Ramos (cell line): ENCODE measurements around the gene RNASE13.

ENCODE experiments used
- in situ Hi-C: fragments of 300-500 bp; cut with MboI; formaldehyde crosslinking; loops from one replicate; pipeline ENCODE4 v1.14.3; 2022; ENCODE audit warnings: low sequenced_read_pairs; ENCODE audit not compliant: unreplicated experiment

Gene RNASE13

DNA sequence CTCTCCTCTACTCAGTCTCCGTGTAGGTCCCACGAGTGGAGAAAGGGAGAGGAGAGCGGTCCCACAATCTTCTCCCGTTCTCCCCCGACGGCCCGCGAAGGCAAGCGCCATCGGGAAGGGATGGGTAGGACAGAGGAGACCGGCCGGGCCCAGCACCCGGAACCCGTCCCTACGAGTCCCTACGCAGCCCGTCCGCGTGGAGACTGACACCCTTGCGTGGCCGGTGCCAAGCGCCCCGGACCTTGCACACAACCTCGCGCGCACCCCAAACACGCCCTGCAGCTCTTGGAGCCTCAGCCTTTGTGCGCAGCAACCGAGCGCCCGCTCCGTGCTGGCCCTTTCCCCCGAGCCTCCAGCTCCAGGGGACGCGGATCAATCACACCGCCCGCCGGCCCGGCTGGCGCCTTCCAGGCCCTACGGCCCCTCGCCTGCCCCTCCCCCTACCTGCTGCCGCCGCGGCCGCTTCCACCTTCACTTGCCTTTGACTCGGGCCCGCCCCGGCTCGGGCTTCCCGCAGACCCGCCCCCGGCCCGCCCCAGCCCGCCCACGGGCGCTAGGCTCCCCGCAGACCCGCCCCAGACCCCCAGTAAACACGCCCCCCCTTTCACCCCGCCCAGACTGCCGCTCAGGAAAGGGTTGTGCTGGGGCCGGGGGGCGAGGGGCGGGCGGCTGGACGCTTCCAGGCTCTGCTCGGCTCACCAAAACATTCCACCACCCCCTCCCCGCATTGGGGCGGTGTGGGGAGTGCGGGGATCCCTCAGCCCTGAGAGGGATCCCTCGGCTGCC is 9.8 kb downstream of the RNASE13 start, which contains the start of gene NDRG2:
Gene NDRG2 (minus strand): TSS at position 477 of the 786 bp plus-strand sequence. CDS start 1,746 bp downstream, outside the sequence.
- in situ Hi-C loops: no loop called here

DNA sequence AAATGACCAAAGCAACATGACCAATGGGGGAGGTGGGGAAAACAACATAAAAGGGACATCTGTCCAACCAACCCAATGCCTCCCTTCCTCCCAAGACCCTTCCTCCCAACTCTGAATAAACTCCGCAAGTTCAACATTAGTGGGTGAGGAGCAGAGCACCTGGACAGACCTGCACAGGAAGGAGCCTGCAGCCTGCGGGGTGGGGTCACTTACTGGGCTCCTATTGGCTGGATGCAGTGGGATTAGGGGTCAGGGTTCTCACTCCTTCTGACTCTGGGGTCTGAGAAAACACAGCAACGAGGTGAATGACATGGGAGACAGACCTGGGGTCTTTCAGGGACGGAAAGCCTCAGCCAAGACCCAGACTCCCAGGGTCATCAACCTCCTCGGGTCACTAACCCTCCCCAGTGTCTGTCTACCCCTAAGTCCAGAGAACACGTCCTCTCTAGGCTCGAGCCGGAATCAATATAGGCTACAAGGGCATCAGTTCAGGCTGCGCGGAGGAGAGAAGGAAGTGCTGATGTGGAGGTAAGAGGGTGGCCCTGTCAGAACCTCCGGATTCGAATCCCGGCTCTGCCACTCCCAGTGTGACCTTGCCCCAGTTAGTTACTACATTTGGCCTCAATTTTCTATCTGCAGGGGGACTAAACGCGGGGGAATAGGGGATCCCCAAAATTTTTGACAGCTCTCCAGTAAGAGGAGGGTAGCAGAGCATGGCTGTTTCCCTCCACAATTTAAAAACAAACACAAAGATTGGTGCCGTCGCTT is 10.6 kb downstream of the RNASE13 start:
- in situ Hi-C loops: no loop called here

DNA sequence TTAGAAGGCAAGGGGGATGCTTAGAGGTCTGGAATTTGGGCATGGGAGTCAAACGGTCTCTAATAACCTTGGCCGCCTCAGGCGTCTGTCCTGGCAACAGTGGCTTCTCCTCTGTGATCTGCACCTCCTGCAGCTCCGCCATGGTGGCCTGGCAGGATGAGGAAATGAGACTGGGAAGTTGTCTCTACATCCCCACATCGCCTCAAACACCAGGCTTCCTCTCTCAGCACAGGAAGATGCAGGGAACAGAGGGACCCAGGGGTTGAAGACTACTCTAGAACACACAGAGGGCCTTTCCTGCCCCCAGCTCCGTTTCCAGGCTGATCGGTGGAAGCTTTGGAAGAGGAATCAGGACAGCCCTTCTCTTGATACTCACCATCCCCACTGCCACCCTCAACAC is 11.4 kb downstream of the RNASE13 start:
- in situ Hi-C loops: no loop called here

DNA sequence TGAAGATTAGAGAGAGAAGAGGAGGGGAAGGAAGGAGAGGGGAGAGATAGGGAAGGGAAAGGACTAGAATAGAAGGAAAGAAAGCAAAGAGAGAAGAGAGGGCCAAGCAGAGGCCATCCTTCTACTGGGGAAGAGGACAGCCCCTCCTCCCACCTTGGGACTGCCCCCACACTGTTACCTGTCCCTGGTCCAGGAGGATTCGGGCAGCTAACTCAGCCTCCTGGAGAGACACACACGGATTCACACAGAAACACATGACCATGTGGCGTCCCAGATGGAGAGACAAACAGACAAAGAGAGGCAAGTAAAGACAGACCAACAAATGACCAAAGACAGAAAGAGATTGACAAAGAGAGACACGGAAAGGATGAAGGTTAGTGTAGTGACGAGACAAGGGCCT is 11.9 kb downstream of the RNASE13 start:
- in situ Hi-C loops: no loop called here

DNA sequence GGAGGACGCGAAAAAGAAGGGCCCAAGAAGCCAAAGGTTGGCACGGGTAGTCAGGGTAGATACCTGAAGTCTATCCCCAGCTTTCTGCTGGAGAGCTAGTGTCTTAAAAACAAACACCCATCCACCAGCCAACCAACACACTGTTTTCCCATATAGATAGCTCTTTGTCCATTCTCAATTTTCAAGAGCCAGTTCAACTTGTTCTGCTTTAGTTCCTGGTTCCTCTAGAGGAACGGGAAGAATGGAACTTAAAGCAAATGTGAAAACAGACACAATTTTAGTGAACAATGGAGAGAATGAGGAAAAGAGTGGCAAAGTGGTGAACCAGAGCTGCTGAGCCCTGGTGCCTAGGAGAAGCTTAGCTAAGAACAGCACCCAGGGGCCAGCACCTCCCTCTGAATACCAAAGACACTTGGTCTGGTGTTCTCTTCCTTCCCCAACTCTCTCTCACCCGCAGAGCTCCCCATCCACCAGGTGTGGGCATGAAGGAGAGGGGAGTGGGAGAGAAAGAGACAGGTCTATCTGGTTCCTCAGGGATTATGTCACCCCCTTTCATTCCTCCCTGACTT is 13.5 kb downstream of the RNASE13 start:
- in situ Hi-C loops: no loop called here

DNA sequence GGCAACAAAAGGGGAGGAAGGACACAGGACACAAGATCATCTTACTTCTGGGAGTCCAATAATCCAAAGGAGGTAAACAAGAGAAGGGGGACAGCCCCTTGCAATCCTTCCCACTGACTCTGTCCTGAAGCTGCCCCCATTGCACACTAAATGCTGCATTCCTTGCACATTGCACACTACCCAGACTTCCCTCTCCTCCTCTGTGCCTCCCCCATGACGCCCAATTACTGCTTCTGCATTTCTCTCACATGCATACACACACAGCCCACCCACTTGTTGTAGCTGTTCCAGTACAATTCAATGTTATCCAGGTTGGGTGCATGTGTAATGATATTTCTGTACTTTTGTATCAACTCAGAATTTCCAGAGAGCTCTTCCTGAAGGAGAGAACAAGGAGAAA is 15.2 kb downstream of the RNASE13 start:
- in situ Hi-C loops: no loop called here

DNA sequence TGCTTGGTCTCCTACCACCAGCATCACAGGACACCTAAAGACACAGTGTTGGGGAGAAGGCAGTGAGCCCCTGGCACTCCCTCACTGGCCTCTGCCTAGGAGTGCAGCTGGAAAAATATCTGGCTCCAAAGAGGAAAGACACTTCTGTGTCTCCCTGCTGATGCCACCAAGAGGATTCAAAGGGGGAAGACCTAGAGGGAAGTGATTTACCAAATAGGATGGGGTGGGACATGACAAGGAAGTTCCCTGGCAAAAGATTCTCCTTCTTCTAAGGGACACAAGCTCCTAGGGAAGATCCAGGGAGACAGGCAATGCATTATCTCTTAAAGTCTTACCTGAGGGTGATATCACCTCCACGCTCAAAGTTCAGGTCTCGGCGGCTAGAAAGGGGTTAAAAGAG is 15.8 kb downstream of the RNASE13 start:
- in situ Hi-C loops: no loop called here

DNA sequence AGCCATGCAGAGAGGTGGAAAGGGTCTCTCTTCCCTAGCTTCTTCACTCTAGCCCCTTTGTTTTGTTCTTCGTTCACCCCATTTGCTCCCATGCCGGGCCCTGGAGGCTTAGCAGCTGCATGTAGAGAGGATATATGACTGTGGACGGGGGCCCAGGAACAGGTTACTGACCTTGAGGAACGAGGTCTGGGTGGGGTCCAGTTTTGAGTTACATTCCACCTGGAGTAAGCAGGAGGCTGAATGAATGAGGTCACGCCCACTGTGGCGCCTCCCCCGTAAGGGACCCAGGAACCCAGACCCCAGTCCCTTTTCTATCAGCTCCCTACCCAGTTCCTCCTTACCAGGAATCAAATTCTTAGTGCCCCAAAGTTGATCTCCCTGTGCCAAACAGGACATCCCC is 16.3 kb downstream of the RNASE13 start:
- in situ Hi-C loops: no loop called here

DNA sequence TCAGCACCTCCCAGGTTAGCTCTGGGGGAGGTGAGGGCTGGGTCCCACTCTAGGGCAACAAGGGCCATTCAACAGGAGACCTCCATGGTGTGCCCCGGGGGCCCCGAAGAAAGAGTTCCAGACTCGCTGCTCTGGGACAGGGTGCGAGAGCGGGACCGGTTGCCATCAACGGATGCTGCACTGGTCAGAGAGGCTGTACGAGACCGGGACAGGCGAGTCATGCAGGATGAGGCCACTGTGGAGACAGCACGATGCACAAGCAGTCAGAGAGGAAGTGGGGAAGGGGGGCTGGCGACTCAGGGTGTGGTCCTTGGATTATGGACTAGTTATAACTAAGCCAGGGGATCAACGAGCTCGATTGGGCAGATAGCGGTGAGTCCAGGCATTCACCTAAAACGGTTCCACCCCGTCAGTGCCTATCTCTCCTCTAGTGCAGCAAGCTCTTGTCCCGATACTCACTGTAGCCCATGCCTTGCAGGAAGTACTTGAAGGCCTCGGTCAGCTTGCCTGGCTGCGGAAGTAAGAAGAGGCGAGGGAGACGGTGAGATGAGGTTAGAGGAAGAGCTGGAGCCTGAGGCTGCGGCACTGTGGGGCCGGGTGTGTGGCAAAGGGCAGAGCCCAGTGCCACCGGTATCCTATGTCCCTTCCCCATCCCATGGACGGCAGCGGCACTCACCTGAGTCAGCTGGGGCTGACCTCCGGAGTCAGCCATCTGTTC is 16.9 kb downstream of the RNASE13 start:
- in situ Hi-C loops: no loop called here

DNA sequence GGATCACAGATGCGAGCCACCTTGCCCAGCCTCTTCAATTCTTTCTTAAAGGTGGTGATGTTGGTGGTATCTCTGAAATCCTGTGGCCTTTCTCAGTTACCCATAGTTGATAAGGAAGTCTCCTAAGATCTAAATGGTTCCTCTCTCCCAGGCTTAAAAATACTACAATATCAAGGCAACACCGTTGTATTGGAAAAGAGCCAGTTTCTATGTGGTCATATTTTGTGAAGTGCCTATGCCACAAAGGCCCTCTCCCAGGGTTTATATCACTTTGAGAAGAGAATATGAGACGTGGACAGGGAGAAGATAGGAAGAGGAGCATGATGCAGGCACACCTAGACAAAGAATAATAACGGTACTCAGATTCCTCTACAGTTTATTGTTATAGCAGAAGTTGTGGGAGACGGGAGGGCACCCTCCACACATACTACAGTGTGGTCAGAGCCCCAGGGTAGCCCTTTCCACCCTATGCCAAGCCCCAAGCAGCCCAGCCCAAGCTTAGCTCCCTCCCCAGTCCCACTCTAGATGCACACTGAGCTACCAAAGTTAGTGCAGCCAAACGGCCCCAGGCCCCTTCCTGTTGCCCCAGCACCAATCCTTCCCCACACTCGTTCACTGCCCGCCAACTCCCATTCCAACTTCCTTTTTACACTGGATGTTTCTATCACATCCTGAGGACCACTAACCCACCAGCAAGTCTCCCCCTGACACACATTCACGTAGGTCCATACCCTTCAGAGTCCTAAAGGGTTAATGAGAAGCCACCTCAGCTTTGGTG is 18.0 kb downstream of the RNASE13 start:
- in situ Hi-C loops: no loop called here

DNA sequence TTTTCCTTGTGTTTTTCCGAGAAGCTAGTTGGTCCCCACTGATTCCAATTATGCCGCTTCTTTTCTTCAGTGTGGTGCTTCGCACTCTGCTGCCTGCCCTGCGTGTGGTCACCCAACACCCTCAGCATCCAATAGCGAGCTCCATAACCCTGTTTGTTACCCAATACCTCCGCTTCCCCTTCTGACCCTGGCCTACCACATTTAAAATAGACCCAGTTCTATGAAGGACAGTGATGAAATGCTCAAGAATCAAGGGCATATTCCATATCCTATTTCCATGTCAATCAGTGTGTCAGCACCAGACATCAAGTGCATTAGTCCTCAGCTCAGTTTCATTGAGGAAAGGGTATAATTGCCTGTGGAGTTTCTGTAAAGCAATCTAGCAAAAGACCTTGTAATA is 19.3 kb downstream of the RNASE13 start:
- in situ Hi-C loops: no loop called here

DNA sequence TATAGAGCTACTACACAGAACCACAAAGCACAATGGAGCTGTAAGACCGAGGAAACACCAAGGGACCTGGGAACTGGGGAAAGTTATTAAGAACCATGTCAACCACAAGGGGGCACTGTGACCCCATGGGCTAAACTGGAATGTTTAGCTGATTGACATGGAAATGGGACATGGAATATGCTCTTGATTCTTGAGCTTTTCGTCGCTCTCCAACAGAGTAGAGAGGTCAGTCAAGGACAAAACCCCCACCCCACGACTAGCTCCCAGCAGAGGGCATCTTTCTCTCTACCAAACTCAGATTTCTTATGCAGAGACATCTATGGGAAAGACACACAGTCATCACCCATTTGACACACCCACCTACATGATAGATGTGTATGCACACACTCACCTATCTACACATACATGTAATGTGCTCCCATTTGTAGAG is 19.8 kb downstream of the RNASE13 start:
- in situ Hi-C loops: loop anchor here (5.0 kb wide), 1 partner anchor 78 kb away; no protein-coding TSS in a partner anchor

DNA sequence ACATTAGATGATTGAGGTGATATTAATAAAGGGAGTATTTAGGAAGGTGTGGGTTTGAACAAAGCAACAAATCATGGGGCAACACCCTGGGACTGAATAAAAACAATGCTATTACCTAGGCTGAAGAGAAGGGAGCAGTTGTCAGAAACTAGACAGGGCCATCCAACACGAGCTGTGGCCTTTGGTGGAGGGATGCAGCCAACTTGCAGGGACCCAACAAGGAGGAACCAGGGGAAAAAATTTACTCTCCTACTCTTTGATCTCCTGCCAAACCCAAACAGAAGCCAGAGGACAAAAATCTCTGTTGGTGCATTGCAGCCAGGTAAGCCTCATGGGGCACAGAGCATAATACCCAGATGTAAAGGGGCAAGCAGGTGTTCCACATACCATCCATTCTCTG is 23.5 kb downstream of the RNASE13 start:
- in situ Hi-C loops: loop anchor here (5.0 kb wide), 1 partner anchor 81 kb away; no protein-coding TSS in a partner anchor

DNA sequence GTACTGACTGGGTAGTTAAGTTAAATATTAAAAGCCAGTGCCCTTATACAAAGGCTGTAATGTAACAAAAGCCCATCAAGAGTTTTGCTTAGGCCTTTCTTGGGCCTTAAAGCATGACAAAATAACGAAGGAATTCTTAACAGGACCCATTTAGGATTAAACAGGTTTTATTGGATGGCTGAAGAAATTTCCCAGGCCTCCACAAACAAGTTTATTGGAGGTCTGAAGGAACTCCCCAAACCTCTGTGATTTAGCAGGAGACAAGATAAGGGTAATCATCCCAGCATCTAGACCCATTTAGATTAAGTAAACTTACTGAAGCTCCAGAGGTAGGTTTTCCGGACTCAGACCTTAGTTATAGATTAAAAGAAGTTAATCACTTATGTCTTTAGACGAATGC is 24.9 kb downstream of the RNASE13 start:
- in situ Hi-C loops: loop anchor here (5.0 kb wide), 1 partner anchor 83 kb away; no protein-coding TSS in a partner anchor

DNA sequence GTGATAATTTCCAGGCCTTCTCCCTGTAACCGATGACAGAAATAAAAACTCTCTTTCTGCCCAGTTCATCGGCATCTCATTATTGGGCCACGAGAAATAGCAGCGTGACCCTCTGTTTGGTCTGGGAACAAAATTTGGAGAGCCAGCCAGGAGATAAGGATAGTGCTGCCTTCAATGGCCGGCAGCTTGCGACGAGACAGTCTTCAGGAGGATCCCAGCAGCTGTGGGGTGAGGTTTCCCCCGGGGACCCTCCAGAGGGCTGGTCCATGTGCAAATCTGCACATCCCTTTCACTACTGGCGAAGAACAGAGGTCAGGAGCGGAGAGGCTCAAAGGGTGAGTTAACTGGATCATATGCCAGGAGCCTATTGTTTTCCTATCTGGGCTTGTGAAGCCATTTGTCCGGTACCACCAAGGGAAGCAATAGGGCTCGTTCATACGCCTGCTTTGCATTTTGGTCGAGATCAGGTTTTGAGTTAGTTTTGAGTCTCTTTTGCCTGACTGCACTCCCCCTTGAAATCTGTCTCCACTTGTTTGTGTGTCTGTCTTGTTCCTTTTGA is 30.7 kb downstream of the RNASE13 start:
- in situ Hi-C loops: no loop called here

DNA sequence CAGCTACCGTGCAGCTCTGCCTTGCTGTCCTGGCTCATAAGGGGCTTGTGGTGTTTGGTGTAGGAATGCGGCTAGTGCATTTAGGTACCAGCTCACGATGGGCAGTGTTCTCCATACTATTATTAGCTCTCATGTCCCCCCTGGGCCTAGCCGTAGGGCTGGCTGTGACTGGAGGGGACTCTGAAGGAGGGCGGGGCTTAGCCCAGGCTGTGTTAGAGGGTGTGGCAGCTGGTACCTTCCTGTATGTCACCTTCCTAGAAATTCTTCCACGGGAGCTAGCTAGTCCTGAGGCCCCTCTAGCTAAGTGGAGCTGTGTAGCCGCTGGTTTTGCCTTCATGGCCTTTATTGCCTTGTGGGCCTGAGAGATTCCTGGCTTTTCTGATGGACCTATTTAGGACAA is 33.4 kb downstream of the RNASE13 start:
- in situ Hi-C loops: no loop called here

DNA sequence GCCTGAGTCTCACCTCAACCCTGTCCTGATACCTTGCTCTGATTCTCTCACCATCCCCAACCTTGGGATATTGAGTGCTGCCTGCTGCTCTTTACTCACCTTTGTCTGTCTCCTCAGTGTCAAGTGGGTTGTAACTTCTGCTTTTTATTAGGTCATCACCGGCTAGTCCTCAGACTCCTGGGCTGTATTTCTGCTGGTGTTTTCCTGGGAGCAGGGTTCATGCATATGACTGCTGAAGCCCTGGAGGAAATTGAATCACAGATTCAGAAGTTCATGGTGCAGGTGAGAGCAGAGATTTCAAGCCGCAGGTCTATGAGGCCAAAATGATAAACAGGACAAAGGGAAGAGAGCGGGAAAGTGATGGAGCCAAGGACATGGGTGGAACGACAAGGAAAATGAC is 35.0 kb downstream of the RNASE13 start:
- in situ Hi-C loops: no loop called here

DNA sequence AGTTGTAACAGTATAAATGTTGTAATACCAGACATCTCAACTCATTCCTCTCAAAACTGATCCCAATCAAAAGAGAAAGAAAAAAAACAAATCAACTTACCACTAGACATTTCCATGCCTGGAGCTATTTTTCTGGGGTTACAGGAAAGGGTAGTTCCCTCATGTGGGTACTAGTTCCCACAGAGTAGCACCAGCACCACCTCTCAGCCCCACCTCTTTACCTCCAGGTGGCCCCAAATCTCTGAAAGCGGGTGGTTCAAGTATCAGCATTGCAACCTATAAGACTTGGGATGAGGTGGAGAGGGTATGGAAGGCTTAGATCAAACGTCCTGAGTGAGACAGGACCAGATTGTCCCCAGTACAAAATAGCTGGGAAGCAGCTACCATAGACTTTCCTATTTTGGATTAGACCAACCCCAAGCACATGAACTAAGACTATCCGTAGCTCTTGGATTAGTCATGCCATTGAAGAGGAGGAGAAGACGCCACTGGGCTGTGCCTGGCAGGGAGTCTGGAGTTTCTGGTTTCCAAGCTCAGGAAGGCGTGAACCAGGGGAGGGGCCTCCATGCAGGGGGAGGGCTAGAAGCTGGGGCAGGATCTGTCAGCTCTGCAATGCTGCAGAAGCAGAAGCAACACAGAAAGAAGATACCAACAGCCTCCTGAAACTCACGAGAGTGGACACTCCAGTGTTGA is 35.8 kb downstream of the RNASE13 start, which contains the start of gene SLC39A2:
Gene SLC39A2 (plus strand): TSS at position 620 of the 693 bp plus-strand sequence. CDS start 154 bp downstream, outside the sequence.
- in situ Hi-C loops: no loop called here

DNA sequence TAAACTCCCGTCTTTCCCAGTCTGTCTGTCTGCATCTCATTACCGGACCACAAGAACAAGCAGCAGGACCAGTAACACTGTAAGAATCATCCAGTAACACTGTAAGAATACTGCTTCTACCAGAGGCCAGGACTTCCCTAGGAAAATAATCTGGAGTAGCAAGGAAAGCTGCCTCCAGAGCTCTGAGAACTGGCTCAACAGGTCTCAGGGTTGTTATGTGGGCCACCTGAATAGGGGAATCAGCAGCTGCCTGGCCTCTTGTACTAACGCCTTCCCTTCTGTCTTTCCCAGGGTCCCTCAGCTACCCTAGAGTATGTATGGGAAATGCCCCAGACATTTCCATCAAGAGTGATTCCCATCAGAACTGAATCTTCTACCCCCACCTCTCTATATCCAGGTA is 36.5 kb downstream of the RNASE13 start:
- in situ Hi-C loops: no loop called here
